HUES64 (cell line): Measurements from ENCODE around the gene MAP3K5. TPM values are rescaled to one million over a fixed set of nuclear protein-coding genes. Genes with fewer than 3 reads are reported as not detected.
"Not testable (repeated sequence)": the region's sequence is repeated elsewhere in the genome, so short reads cannot be mapped to it uniquely, and the experiment has no call there.

ENCODE experiments used
- H3K27ac ChIP-seq: 2 replicates; pipeline ENCODE4 v1.7.0; 2013; ENCODE audit warnings: low read depth, low read length, inconsistent platforms
- H3K27me3 ChIP-seq: 2 replicates; pipeline ENCODE4 v1.6.1; 2013; ENCODE audit warnings: mild to moderate bottlenecking, low read length; ENCODE audit not compliant: insufficient read depth
- H3K36me3 ChIP-seq: 2 replicates; pipeline ENCODE4 v1.6.1; 2013; ENCODE audit warnings: mild to moderate bottlenecking, low read length; ENCODE audit not compliant: insufficient read depth
- H3K4me1 ChIP-seq: 2 replicates; pipeline ENCODE4 v1.6.1; 2013; ENCODE audit warnings: mild to moderate bottlenecking, low read length, moderate library complexity; ENCODE audit not compliant: insufficient read depth
- H3K4me3 ChIP-seq: 2 replicates; pipeline ENCODE4 v1.5.1; 2013; ENCODE audit warnings: mild to moderate bottlenecking, low read length, moderate library complexity
- H3K9ac ChIP-seq: 2 replicates; pipeline ENCODE4 v1.6.1; 2013; ENCODE audit warnings: mild to moderate bottlenecking, low read depth, low read length
- H3K9me3 ChIP-seq: 2 replicates; pipeline ENCODE4 v1.6.1; 2013; ENCODE audit warnings: low read depth, low read length; ENCODE audit not compliant: insufficient read depth
- WGBS: fragments of 150-250, 120-280 bp; methylation state at CpG from one replicate; pipeline ENCODE4 v1.1.7; 2013; ENCODE audit warnings: missing lambda C conversion rate; 5-methylcytosine and 5-hydroxymethylcytosine counted together
- polyA plus RNA-seq, 2 experiments: library from polyadenylated mRNA; stranded (reverse); fragments of 50-300 nt; gene quantifications; one replicate each; pipeline ENCODE4 v1.2.3, GENCODE V29; 2013

The MAP3K5 gene
- polyA plus RNA-seq (2013, experiment 1 of 2), result 0.85 TPM
- 0.76 TPM for polyA plus RNA-seq (2013, experiment 2 of 2)

- Histone ChIP-seq H3K36me3 (no peaks in the 10 kb centered on the region), H3K4me1 (0 out of 2 replicates have a peak, but pooled peaks cover 3% of the 10 kb centered on the region), H3K4me3 (peak within 1 kb of the TSS; percentile 68), H3K27ac (no peak within 1 kb of the TSS), H3K9me3 (no peaks in the 10 kb centered on the region), H3K27me3 (peaks cover 48% of the 10 kb centered on the region), H3K9ac (peak within 1 kb of the TSS; percentile 67)
- WGBS, result 1% methylated on average over 89 of the region's 89 CpGs
These were observed at the start of gene MAP3K5 for GRCh38 chr6:136792410-136793262. MAP3K5 (minus strand) TSS chr6:136792477; CDS start chr6:136792157, 320 bp downstream.

GRCh38 chr6:136840276-136841001 lies 48.2 kb upstream of the MAP3K5 start:
- peaks cover 5% of the 10 kb centered on the region for H3K4me1 ChIP-seq
- no peaks in the 10 kb centered on the region for H3K27me3 ChIP-seq
- H3K4me3 ChIP-seq, result no peak overlapping the region
- no peak overlapping the region for H3K9ac ChIP-seq
- H3K9me3 ChIP-seq, result no peaks in the 10 kb centered on the region
- peaks cover 7% of the 10 kb centered on the region for H3K36me3 ChIP-seq
- no peak overlapping the region for H3K27ac ChIP-seq
- WGBS, result 75% methylated on average over 3 of the region's 4 CpGs

- H3K9ac ChIP-seq, result no peak overlapping the region
- no peaks in the 10 kb centered on the region for H3K27me3 ChIP-seq
- WGBS, result 83% methylated on average over 1 of the region's 1 CpG
- H3K9me3 ChIP-seq, result peaks cover 32% of the 10 kb centered on the region
- H3K4me1 ChIP-seq, result no peaks in the 10 kb centered on the region
- H3K4me3 ChIP-seq, result no peak overlapping the region
- peaks cover 67% of the 10 kb centered on the region for H3K36me3 ChIP-seq
- no peak overlapping the region for H3K27ac ChIP-seq
These were observed 39.7 kb upstream of the MAP3K5 start for GRCh38 chr6:136831873-136832562.

GRCh38 chr6:136826216-136826615 lies 33.9 kb upstream of the MAP3K5 start:
- Histone ChIP-seq H3K9ac (no peak overlapping the region), H3K36me3 (peaks cover 60% of the 10 kb centered on the region), H3K4me1 (no peaks in the 10 kb centered on the region), H3K9me3 (peaks cover 16% of the 10 kb centered on the region; the same call in 1 of the 2 replicates), H3K4me3 (no peak overlapping the region), H3K27me3 (no peaks in the 10 kb centered on the region), H3K27ac (no peak overlapping the region)
- WGBS, result 97% methylated on average over 5 of the region's 6 CpGs

- H3K27me3 ChIP-seq, result no peaks in the 10 kb centered on the region
- WGBS, result 83% methylated on average over 31 of the region's 31 CpGs
- H3K9me3 ChIP-seq, result no peaks in the 10 kb centered on the region
- H3K9ac ChIP-seq, result peak overlapping the region; percentile 82
- H3K27ac ChIP-seq, result peak overlapping the region; percentile 45; the same call in 1 of the 2 replicates
- peaks cover 30% of the 10 kb centered on the region for H3K36me3 ChIP-seq
- peak overlapping the region; percentile 67 for H3K4me3 ChIP-seq
- H3K4me1 ChIP-seq, result no peaks in the 10 kb centered on the region
These were observed 30.9 kb upstream of the MAP3K5 start for GRCh38 chr6:136823128-136823660.

GRCh38 chr6:136822376-136823127 lies 30.3 kb upstream of the MAP3K5 start, which contains the start of gene PEX7:
PEX7 (plus strand) TSS chr6:136822592; CDS start chr6:136822666, 74 bp downstream.
- H3K9me3 ChIP-seq, result no peaks in the 10 kb centered on the region
- peaks cover 23% of the 10 kb centered on the region for H3K36me3 ChIP-seq
- no peaks in the 10 kb centered on the region for H3K4me1 ChIP-seq
- peak within 1 kb of the TSS; percentile 67 for H3K4me3 ChIP-seq
- 0 out of 2 replicates have a peak, but pooled peaks cover 3% of the 10 kb centered on the region for H3K27me3 ChIP-seq
- WGBS, result 5% methylated on average over 78 of the region's 78 CpGs
- H3K27ac ChIP-seq, result peak within 1 kb of the TSS; percentile 90
- peak within 1 kb of the TSS; percentile 82 for H3K9ac ChIP-seq

- Histone ChIP-seq H3K9me3 (no peaks in the 10 kb centered on the region), H3K9ac (peak overlapping the region; percentile 82), H3K4me1 (no peaks in the 10 kb centered on the region), H3K36me3 (peaks cover 18% of the 10 kb centered on the region), H3K27me3 (0 out of 2 replicates have a peak, but pooled peaks cover 3% of the 10 kb centered on the region), H3K4me3 (peak overlapping the region; percentile 67), H3K27ac (peak overlapping the region; percentile 90)
- WGBS, result 49% methylated on average over 11 of the region's 11 CpGs
These were observed 29.7 kb upstream of the MAP3K5 start for GRCh38 chr6:136822046-136822375.

- Histone ChIP-seq H3K9me3 (no peaks in the 10 kb centered on the region), H3K27ac (no peak overlapping the region), H3K9ac (no peak overlapping the region), H3K36me3 (0 out of 2 replicates have a peak, but pooled peaks cover 4% of the 10 kb centered on the region), H3K4me3 (no peak overlapping the region), H3K27me3 (0 out of 2 replicates have a peak, but pooled peaks cover 3% of the 10 kb centered on the region), H3K4me1 (no peaks in the 10 kb centered on the region)
- WGBS, result 93% methylated on average over 2 of the region's 2 CpGs
These were observed 28.3 kb upstream of the MAP3K5 start for GRCh38 chr6:136820561-136820960.

- Histone ChIP-seq H3K27me3 (0 out of 2 replicates have a peak, but pooled peaks cover 3% of the 10 kb centered on the region), H3K9me3 (no peaks in the 10 kb centered on the region), H3K27ac (no peak overlapping the region), H3K4me1 (no peaks in the 10 kb centered on the region), H3K9ac (no peak overlapping the region), H3K36me3 (no peaks in the 10 kb centered on the region), H3K4me3 (no peak overlapping the region)
- WGBS, result 93% methylated on average over 2 of the region's 2 CpGs
These were observed 24.4 kb upstream of the MAP3K5 start for GRCh38 chr6:136816656-136817055.

GRCh38 chr6:136815608-136816007 lies 23.3 kb upstream of the MAP3K5 start:
- not testable (repeated sequence) for H3K4me1 ChIP-seq, H3K27ac ChIP-seq, H3K9me3 ChIP-seq, H3K27me3 ChIP-seq, H3K4me3 ChIP-seq, H3K9ac ChIP-seq, H3K36me3 ChIP-seq
- WGBS, result no CpG with 5 or more reads among the region's 1 CpG
